CD4-positive, alpha-beta T cell treated with Interleukin-4 for 4 hours (primary cell): Measurements from ENCODE around the gene RPUSD4.

ENCODE experiments used
- DNase-seq: peaks from one replicate; pipeline ENCODE4 v3.0.0-alpha.2; 2020

The RPUSD4 gene

GRCh38 chr11:126154691-126155090, 56.8 kb downstream of the RPUSD4 start:
- DNase-seq: no peak

- no peak for DNase-seq
These were observed 57.5 kb downstream of the RPUSD4 start for GRCh38 chr11:126153972-126154371.

DNA sequence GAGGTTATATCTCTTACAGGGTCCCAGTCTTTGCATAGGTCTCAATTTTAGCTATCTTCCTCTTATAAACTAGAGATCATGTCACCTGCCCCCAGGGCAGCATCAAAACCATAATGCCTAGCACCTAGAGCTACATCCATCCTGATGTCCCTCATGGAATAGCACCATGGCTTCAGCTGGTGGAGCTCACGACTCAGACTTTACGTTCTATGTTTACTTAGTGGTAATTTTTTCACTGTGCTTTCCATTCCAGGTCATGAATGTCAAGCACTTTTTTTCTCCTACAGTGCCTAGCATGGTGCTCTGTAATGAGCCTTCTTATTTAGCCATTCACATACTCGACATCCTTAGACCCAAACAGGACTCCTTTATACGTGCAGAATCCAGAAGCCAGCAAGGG, 58.4 kb downstream of the RPUSD4 start:
- DNase-seq: no peak

GRCh38 chr11:126152586-126152985, 58.9 kb downstream of the RPUSD4 start:
- no peak for DNase-seq

DNA sequence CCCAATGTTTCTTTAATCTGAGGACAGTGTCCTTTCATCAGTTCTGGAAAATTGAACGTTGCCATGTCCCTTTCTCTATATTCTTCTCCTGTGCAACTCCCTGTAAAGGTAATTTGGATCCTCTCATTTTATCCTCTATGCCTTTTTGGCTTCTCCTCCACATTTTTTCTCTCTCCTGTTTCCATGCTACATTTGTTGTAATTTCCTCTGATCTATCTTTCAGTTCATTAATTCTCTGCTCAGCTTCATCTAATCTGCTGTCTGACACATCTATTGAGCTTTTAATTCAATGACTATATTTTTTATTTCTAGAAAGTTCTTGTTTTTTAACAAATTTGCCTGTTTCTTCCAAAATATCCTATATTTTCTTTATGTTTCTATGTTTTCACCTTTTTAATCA, 59.3 kb downstream of the RPUSD4 start:
- DNase-seq: no peak
